GM19372 (cell line): Measurements from ENCODE around the gene RGMA.
A peak's percentile ranks its signal among the peaks of the same experiment; 100 is the strongest.

ENCODE experiments used
- ATAC-seq: cut with Tn5 transposase; IDR thresholded peaks from one replicate; pipeline ENCODE4 v1.9.1; 2021; ENCODE audit warnings: mild to moderate bottlenecking, low read depth, moderate library complexity; ENCODE audit not compliant: unreplicated experiment

The RGMA gene

DNA sequence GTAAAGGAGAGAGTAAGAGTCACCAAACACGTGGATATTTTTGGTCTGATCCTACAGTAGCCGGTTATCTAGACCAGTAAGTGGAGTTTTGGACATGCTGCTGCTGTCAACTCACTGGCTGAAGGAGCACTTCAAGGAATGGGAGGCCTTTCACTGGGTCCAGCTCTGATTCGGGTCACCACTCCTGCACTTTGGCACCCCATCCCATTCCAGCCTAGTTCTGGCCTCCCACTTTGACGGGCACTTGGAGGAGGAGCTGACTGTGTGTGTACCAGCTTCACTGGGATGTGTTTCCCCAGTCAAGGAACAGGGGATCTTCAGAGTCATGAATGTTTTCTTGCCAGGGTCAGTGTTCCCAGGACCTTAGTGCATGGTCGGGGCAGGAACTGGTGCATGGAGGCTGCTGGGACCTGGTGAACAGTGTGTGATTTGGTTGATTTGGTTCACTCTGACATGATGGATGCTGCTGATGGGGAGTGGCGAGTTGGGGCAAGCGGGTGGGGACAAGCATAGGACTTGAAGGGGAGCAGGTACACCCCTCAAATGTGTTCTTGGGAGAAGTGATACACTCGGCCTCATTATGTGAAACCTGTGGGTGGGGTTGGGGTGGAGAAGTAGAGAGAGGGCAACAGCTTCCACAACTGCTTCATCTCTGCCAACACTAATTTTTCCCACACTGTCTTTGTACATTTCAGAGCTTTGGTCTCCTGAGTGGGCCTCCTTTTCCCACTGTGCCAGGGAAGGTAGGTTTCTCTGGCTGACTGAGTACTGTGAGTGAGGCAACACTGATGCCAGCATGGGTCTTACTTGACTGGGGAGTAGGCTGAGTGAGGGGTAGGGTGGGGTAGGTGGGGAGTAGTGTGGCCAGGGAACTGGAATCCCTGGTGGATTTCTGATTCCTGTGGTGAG lies 64.0 kb downstream of the RGMA start:
- ATAC-seq, result no peak

DNA sequence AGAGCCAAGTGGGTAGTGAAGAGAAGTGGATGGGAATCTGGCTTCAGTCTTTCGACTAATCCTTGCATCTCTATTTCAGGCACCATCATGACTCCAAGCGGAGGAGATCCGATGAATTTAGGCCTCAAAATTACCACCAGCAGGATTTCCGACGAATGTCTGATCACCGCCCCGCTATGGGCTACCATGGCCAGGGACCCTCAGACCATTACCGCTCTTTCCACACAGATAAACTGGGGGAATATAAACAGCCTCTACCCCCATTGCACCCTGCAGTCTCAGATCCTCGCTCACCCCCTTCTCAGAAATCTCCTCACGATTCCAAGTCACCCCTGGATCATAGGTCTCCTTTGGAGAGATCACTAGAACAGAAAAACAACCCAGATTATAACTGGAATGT lies 64.7 kb downstream of the RGMA start:
- ATAC-seq, result no peak

DNA sequence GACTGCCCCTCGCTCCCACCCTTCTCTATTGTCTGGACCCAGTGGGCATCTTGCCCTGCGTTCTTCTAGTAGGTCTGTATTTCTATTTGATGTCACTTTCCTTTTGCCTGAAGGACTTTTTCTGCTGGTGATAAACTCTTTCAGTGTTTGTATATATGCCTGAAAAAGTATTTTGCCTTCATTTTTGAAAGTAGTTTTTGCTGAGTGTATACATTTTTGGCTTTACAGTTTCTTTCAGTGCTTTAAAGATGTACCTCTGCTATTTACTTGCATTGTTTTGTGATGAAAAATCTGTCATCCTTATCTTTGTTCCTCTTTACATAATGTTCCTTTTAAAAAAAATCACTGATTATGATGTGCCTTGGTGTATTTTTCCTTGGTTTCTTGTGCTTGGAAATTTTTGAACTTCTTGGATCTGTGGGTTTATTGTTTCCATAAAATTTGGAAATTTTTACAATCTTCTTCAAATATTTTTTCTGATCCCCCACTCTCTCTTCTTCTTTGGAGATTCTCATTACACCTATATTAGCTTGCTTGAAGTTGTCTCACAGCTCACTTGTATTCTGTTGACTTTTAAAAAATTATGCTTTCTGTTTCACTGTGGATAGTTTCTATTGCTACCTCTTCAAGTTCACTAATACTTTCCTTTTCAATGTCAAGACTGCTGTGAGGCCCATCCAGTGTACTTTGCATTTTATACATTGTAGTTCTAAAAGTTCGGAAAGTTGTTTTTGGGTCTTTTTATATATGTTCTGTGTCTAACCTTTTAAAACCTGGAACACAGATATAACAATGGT lies 67.8 kb downstream of the RGMA start:
- peak; percentile 76 for ATAC-seq

DNA sequence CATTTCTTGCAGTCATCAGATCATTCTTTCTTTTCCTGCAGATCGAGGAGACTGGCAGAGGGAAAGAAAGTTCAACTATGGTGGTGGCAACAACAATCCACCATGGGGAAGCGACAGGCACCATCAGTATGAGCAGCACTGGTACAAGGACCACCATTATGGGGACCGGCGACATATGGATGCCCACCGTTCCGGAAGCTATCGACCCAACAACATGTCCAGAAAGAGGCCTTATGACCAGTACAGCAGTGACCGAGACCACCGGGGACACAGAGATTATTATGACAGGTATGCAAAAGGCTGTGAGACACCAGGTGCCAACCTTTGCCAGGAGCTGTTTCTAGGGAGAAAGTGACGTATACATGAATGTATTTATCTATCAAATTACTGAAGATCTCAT lies 69.0 kb downstream of the RGMA start:
- ATAC-seq, result no peak

DNA sequence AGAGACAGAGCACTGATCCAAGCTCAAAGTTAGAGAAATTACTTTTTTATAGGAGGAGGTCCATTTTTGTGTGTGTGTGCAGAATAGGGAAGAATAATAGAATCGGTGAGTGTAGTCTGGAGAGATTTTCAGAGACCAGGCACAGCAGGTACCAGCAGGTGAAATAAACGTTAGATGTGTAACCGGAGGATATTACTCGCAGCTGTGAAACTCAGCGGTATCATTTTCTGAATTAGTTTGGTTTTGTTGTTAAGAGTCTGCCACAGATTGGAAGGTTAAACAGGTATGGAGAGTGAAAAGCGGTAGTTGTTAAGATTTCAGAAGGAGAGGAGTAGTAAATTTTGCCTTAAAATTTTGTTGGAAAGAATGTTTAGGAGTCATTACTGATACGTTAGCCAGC lies 69.9 kb downstream of the RGMA start:
- ATAC-seq, result no peak

DNA sequence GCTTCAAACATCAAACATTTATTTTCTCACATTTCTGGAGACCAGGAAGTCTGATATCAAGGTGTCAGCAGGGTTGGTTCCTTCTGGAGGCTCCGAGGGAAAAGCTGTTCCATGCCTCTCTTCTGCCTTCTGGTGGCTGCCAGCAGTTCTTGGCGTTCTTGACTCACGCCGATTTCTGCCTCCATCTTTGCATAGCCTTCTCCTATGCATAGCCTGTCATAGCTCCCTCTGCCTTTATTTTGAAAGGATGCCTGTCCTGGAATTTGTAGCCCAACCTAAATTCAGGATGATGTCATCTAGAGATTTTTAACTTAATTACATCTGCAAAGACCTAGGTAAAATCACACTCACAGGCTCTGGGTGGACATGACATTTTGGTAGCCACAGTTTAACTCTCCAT lies 70.4 kb downstream of the RGMA start:
- no peak for ATAC-seq

DNA sequence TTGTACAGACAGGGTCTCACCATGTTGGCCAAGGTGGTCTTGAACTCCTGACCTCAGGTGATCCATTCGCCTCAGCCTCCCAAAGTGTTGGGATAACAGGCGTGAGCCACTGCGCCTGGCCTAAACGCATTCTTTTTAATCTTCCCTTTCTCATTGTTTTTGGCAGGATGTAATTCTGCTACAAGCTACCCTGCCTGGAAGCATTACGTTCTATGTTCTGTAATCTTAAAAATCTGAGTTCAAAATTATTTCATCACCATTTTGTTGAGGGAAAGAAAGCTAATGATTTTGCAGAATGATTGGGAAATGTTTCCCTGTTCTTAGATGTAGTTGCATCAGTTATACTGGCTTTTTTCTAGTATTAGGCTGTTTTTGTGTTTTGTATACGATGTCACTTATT lies 71.5 kb downstream of the RGMA start:
- ATAC-seq, result no peak

DNA sequence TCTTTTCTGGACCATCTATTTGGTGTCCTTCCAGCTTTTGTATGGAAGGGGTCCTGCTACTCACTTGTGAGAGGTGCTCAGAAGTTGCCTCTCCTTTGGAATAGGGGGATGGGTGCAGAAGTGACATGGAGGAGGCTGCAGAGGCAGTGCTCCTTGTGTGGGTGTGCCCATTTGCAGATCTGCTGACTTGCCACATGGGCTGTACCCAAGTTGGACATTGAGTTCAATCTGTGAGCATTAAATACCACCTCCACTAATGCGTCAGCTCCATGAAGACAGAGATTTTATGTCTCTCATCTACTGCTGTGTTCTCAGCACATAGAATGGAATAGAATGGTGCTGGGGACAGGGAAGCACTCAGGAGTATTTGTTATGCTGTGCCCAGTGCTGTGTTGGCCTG lies 76.2 kb downstream of the RGMA start:
- no peak for ATAC-seq

DNA sequence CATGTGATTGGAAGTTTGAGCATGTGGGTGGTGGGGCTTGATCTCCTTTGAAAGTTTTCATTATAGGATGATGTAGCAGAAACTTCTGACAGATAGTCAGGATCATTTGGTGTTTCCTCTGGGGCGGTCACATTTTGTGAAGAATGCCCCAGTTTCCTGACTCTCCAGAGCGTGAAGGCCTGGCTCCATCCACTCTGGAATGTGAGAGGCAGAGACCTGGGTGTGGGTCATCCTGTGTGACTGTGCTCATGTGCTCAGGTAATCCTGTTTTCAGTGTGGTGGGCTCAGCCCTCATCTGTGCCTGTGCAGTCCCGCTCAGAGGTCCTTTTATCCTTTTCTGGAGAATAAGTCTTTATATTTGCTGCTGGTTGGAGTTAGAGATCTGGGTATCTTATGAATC lies 81.0 kb downstream of the RGMA start:
- ATAC-seq, result no peak

DNA sequence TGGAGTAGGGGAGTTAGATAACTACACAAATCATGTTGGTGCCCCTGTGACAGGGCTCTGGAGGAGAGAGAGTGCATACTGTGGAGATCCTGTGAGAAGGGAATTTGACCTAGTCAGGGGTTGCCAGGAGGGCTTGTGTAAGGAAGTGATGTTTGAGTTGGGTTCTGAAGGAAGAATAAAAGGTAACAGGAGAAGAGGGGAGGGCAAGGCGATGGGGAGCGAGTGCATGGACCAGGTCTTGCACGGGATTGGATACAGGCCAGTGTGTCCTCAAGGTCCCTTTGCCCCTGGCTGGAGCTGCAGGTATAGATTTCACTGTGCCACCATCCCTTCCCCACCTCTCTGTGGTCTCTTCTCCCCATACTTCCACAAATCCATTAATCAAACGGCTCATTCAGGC lies 83.9 kb downstream of the RGMA start:
- no peak for ATAC-seq

DNA sequence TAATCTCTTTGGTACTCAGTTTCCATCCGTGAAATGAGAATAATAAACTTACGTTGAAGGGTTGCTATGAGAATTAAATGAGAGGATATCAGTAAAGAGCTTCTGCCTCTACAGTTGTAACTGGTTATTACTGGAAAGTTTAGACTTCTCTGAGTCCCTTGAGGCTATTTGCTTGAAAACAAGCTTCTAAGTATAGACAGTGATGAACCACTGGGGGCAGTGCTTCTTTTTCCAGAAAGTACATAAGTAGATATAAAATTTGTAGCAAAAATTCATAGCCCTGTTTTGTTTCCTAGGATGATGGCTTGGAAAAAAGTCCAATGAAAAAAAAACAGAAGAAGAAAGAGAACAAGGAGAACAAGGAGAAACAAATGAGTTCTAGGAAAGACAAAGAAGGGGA lies 87.1 kb downstream of the RGMA start:
- no peak for ATAC-seq

DNA sequence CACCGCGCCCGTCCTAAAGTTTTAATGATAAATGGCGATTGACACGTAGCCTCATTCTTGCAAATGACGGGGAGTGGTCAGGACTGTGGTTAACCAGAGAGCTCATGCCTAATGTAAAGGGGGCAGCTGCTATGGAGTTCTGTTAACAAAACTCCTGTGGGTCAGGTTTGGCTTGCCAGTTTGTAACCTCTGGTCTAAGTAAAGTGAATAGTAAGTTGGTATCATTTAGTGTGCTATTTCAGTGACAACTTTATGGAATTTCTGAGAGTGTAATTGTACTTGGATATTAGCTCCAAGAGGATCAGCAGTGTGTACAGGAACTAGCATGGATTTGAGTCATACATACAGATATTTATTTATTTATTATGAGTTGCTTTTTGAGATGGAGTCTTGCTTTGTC lies 87.9 kb downstream of the RGMA start:
- ATAC-seq, result no peak

DNA sequence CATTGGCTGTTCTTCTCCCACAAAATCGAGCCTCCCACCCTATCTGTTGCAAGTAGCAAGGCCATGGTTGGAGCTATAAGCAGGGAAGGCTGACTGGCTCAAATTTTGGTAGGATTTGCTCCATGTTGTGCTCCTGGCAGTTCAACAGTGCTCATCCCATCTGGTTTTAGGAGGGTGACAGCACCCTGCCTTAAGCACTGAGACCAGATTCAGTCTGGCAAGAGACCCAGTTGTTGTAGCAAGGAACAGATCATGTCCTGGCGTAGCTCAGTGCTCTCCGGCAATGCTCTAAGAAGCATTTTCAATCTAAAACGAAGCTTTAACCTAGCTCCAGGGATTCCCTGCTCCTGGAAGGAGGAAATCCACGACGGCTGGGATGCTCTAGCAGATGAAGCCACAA lies 91.2 kb downstream of the RGMA start:
- ATAC-seq, result no peak

DNA sequence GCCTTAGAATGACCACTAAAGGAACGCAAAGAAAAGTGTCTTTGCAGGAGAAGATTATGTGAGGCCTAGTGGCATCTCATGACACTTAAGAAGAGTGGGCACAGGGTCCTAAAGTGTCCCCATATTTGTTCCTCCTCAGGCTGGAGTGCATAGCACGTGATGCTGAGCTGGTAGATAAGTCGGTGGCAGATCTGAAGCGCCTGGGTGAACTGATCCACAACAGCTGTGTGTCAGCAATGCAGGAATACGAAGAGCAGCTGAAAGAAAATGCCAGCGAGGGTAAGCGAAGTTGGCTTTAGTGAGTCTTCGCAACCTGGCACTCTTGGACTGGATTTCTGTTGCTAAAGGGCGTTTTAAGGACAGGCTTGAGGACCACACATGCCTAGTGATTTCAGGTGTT lies 96.3 kb downstream of the RGMA start:
- ATAC-seq, result no peak

DNA sequence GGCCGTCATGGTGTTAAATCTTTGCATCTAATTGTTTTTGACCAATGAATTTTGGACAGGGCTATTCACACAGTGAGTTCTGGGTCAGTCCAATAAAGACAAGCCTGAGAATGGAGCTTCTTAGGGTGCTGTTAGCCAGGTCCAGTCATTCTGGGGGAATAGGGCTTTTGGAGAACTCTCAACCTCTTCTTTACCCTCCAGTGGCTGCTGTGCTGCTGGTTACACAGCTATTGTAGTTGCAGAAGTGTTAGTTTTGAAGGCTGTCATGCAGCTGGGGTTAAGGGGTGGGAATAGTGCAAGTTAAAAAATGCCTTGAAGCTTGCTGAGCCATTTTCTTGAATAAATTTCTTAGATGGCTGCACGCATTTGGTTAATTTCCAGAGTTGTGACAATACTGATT lies 99.0 kb downstream of the RGMA start:
- ATAC-seq, result no peak

DNA sequence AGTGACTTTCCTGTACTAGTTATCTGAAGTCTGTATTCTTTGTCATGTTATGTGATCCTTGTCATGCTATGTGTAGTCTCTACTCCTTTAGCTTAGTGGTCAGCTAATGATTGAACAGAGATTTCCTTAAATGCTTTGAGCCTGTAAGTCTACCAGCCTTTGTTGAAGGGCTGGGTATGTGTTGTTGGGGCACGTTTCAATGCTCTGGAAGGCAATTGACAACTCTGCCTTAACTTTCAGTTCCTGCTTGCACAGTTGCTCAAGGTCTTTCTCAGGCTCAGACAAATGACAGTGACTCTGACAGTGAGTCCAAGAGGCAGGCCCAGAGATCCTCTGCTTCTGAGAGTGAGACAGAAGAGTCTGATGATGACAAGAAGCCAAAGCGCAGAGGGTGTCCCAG lies 99.5 kb downstream of the RGMA start:
- ATAC-seq, result no peak
